Measurements from ENCODE around the gene CDH6. TPM values are rescaled to one million over a fixed set of nuclear protein-coding genes. Genes with fewer than 3 reads are reported as not detected.

CDH6 gene
- polyA plus RNA-seq, 1 of the 3 experiments (the other 2 are of a cell fraction), result 1.1 TPM

GRCh38 chr5:31328040-31328733, 134.7 kb downstream of the CDH6 start:
- TF ChIP-seq JUND (IDR thresholded peaks at IDR 0.05), result no peak
- no peak for TF ChIP-seq REST (IDR thresholded peaks at IDR 0.05; ENCODE audit: low read depth, low read length)
- no peak for TF ChIP-seq SMC3 (IDR thresholded peaks at IDR 0.05; ENCODE audit: low read depth, low read length)
- TF ChIP-seq GATA2 (CRISPR knock-in tag; IDR thresholded peaks at IDR 0.05), result no peak
- TF ChIP-seq SIN3A (IDR thresholded peaks at IDR 0.05; ENCODE audit: borderline replicate concordance, low read depth, low read length), result no peak
- TF ChIP-seq GABPA (IDR thresholded peaks at IDR 0.05; ENCODE audit: low read depth), result no peak
- TF ChIP-seq FOXJ3 (CRISPR knock-in tag; IDR thresholded peaks at IDR 0.05), result no peak
- no peak for TF ChIP-seq ZBTB33 (IDR thresholded peaks at IDR 0.05; ENCODE audit: borderline replicate concordance, low read depth)
- TF ChIP-seq FOSL2 (IDR thresholded peaks at IDR 0.05; ENCODE audit: borderline replicate concordance, low read depth), result no peak
- TF ChIP-seq MAX (IDR thresholded peaks at IDR 0.05; ENCODE audit: low read depth), result no peak
- no peak for TF ChIP-seq EZH2phosphoT487 (IDR thresholded peaks at IDR 0.05; ENCODE audit: borderline replicate concordance, low read depth)
- TF ChIP-seq NFIC (IDR thresholded peaks at IDR 0.05; ENCODE audit: borderline replicate concordance), result no peak
- TF ChIP-seq RAD21 (IDR thresholded peaks at IDR 0.05; ENCODE audit: low read length), result no peak
- no peak for TF ChIP-seq FOXM1 (IDR thresholded peaks at IDR 0.05; ENCODE audit: low read depth)
- TF ChIP-seq ELF1 (IDR thresholded peaks at IDR 0.05), result no peak
- no peak for TF ChIP-seq CHD2 (IDR thresholded peaks at IDR 0.05; ENCODE audit: low read length, partially characterized antibody)
- no peak for TF ChIP-seq USF1 (IDR thresholded peaks at IDR 0.05; ENCODE audit: borderline replicate concordance, low read depth)
- TF ChIP-seq IRF3 (IDR thresholded peaks at IDR 0.05; ENCODE audit: low read depth, low read length), result no peak
- no peaks in the 10 kb centered on the region for H3K4me1 ChIP-seq (ENCODE audit: control insufficient read depth in 1 of 2, insufficient read depth in 2 of 2, low read depth in 1 of 2, low read length in 1 of 2)
- H3K4me2 ChIP-seq, result no peak overlapping the region
- no peaks in the 10 kb centered on the region for H3K36me3 ChIP-seq (replicated peaks in 1 of 2; ENCODE audit: control insufficient read depth in 1 of 2, insufficient read depth in 2 of 2, low read length in 1 of 2)
- no peak for DNase-seq
- no peaks in the 10 kb centered on the region for H3F3A ChIP-seq (replicated peaks; ENCODE audit: insufficient read depth)
- no peaks in the 10 kb centered on the region for H4K20me1 ChIP-seq (ENCODE audit: insufficient read depth)
- H3K27me3 ChIP-seq (ENCODE audit: insufficient read depth), result no peaks in the 10 kb centered on the region
- no peak overlapping the region for H3K9ac ChIP-seq
- no peak overlapping the region; the same call in 1 of the 2 replicates for H2AFZ ChIP-seq (ENCODE audit: low read depth)
- CTCF ChIA-PET, result interaction anchor here (1.5 kb wide), 1 partner anchor 89 kb away, joined by 3 read pairs; no protein-coding TSS in a partner anchor
- H3K79me2 ChIP-seq (ENCODE audit: insufficient read depth), result no peaks in the 10 kb centered on the region
- H3K9me3 ChIP-seq, result no peaks in the 10 kb centered on the region
- H3K4me3 ChIP-seq (ENCODE audit: low read depth in 2 of 2, low read length in 1 of 2), result no peak overlapping the region
- POLR2A ChIA-PET, result no interaction called here
- H3K9me2 ChIP-seq, result no peaks in the 10 kb centered on the region
- no peak overlapping the region for H3K27ac ChIP-seq (ENCODE audit: low read depth in 2 of 2, low read length in 1 of 2)
- WGBS (ENCODE audit: low lambda C conversion rate), result 78% methylated on average over 11 of the region's 11 CpGs
